HuH-7.5 (cell line): Measurements from ENCODE around the gene EVL.
"Not testable (repeated sequence)": the region's sequence is repeated elsewhere in the genome, so short reads cannot be mapped to it uniquely, and the experiment has no call there.

ENCODE experiments used
- DNase-seq: peaks from one replicate; pipeline ENCODE4 v3.0.0; 2011; ENCODE audit warnings: low spot score

EVL gene

GRCh38 chr14:100065111-100065871 is at the start of gene EVL:
Gene EVL, plus strand, starts transcription at chr14:100065422. Its CDS starts 79 bp downstream, at chr14:100065501.
- DNase-seq, result no peak

DNA sequence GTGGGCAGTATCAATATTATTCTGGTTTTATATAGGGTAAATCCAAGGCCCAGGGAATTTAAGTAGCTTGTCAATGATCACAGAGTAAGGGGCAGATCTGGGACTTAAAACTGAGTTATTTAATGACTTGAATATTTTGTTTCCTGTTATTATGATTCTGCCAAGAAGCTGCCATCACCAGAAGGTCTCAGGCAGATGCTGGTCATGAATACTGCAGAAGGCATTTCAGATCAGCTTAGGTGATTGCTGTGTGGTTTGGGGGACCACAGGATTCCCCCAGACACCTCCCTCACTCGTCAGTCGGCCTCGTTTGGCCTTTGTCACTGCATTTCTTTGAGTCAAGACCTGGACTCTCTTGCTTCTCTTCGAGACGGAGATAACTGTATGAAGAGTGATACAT is 47.7 kb upstream of the EVL start:
- DNase-seq, result no peak

- DNase-seq, result no peak
Observed at GRCh38 chr14:100018054-100018453, 47.2 kb upstream of the EVL start.

DNA sequence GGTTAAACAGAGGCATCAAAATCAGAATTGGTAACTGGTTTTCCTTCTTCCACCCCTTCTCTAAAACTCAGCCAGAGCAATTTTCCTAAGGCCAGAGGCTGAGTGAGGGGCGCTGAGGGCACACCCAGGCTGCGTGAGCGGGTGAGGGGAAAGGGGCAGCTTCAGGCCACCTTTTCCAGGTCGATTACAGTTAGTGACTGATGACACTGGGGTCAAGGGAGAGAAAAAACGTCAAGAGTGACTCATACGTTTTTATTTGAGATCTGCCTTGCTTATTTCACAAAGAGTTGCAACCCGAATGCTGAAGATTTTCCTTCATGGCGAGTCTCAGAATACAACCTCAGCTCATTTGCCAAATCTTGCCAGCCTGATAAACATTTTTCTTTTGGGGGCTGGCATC is 46.7 kb upstream of the EVL start:
- DNase-seq, result no peak

DNA sequence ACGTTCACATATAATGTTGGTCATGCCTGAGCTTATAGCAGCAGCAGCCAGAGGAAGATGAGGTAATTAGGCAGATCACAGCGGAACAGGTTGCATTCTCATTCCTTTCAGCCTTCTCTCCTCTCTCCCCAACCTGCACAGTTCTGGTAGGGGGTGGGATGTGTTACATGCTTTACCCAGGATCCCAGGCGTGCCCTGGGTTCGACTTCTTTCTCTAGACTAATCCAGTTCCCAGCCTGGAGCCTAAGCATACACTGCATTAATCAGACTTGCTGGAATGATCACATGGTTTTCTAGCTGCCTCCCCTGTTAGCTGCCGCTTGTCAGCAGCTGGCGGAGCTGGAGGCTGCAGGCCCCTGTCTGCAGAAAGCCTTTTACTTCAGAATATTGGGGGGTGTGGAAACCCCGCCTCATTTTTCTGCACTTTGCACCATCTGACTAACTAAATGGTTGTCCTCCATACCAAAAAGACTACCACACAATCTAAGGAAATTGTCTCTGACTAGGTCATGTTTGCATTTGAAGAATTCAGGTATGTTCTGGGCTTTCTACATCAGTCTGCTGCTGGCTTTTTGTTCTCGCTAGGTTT is 46.0 kb upstream of the EVL start:
- DNase-seq, result no peak

DNA sequence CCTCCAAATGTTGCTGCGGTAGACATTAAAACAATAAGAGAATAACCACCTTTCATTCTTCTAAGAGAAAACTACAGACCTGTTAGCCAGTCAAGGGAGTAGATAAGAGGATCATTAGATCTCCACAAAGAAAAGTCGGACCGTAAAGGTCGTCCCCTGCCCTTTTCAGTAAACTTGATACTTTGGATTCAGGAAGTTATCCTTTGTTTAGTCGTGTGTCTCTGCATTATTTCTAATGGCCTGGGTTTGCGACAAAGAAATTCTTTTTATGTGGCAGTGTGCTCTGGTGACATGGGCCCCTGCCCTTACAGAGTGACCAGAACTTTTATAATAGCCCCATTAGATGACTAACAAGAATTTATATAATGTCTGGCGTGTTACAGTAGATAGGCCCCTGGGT is 44.6 kb upstream of the EVL start:
- no peak for DNase-seq

GRCh38 chr14:100022772-100023451 is 42.3 kb upstream of the EVL start:
- no peak for DNase-seq

GRCh38 chr14:100025111-100025510 is 40.1 kb upstream of the EVL start:
- peak; percentile 20 for DNase-seq

DNA sequence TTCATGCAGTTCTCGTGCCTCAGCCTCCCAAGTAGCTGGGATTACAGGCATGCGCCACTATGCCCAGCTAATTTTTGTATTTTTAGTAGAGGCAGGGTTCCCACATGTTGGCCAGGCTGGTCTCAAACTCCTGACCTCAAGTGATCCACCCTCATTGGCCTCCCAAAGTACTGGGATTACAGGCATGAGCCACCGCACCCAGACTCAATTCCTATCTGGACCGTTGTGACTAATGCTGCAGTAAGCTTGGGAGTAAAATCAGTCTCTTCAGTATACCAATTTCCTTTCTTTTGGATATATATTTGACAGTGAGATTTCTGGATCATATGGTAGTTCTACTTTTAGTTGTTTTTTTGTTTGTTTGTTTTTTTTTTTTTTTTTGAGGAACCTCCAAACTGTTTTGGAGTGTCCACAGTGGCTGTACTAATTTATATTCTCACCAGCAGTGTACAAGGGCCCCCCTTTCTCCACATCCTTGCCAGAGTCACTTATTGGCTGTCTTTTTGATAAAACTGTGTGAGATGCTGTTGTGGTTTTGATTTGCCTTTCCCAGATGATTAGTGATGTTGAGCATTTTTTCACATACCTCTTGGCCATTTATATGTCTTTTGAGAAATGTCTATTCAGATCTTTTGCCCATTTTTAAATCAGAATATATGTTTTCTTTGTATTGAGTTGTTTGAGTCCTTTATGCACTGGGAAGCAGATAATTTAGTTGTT is 37.3 kb upstream of the EVL start:
- no peak for DNase-seq

GRCh38 chr14:100028990-100029677 is 36.1 kb upstream of the EVL start:
- DNase-seq, result no peak

DNA sequence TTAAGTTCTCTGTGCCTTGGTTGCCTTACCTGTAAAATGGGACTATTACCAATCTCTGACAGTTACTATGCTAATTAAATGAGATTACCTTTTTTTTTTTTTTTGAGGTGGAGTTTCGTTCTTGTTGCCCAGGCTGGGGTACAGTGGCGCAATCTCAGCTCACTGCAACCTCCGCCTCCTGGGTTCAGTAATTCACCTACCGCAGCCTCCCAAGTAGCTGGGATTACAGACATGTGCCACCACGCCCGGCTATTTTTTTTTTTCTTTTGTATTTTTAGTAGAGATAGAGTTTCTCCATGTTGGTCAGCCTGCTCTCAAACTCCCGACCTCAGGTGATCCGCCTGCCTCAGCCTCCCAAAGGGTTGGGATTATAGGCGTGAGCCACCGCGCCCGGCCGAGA is 35.2 kb upstream of the EVL start:
- not testable (repeated sequence) for DNase-seq

DNA sequence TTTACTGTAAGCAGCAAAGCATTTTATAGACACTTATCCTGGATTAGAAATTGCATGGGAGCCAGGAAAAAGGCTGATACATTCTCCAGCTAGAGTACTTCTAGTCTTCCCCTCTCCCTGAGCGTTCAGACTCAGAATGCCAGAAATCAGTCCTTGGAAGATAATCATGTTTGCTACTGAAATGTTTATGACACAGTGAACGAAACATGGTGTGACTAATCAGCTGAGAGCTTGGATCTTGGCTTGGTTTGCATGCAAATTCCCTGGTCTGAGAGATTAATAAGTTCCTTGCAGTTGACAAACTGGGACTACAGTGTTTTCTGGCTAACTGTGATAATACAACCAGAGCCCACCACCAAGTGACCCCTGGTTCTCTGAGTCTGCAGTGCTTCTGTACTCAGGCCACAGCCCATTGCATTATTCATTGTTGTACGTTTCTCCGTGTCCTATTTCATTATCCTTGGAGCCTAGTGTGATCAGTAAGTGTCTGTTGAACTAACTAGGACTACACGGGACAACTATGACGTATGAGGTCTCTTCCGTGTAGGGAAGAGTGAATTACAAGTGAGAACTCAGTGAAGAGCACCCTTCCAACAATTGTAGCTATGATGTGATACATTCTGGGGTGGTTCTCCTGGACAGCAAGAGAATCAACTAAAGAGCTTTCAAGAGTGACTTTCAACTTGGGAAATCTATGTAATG is 34.6 kb upstream of the EVL start:
- DNase-seq, result no peak

- DNase-seq, result no peak
Observed at GRCh38 chr14:100031506-100032281, 33.5 kb upstream of the EVL start.

GRCh38 chr14:100032738-100033137 is 32.5 kb upstream of the EVL start:
- no peak for DNase-seq

DNA sequence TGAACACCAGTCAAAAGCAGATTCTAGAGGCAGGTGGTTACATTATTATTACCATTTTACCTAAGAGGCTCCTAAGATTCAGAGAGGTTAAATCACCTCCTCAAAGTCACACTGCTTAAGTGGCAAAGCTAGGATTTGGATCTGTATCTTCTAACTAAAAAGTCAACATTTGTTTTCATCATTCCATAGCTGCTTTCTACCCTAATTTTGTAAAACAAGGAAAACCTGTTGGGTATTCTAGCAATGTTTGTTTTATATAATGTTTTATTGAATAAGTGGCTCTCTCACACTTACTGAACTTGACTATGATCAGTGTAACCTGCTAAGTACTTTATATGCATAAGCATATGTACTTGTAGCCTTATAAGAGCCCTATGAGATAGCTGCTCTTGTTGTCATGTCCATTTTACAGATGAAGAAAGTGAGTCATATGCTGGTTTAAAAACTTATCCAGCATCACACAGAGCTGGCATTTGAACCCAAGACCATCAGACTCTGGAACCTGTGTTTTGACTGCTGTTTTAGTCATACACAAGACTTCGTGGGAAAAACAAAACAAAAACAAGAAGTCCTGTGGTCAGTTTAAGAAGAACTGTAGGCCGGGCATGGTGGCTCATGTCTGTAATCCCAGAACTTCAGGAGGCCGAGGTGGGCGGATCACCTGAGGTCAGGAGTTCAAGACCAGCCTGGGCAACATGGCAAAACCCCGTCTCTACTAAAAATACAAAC is 31.7 kb upstream of the EVL start:
- DNase-seq, result no peak

- DNase-seq, result no peak
Observed at GRCh38 chr14:100034468-100034867, 30.8 kb upstream of the EVL start.

DNA sequence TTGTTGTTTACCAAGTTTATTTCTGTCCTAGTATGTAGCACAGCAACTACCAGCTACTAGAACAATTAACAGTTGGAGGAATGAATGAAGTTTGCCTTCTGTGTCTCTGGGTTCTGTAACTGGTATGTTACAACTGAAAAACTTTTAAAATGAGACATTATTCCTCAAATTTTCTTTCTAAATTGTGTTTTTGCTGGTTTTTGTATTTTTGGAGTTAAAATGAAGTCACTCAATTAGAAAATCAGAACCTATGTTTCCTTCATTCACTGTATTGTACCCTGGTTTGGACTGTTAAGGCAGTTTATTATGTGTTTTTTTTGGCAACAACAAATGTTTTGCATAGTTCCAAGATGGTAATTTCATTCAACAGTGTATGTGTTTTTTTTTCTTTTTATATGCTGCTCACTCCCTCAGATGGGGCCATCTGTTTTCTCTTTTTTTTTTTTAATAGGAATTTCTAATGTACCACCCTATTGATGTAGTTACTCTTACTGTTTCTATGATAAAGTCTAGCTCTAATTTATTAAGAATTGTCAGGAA is 30.2 kb upstream of the EVL start:
- no peak for DNase-seq

DNA sequence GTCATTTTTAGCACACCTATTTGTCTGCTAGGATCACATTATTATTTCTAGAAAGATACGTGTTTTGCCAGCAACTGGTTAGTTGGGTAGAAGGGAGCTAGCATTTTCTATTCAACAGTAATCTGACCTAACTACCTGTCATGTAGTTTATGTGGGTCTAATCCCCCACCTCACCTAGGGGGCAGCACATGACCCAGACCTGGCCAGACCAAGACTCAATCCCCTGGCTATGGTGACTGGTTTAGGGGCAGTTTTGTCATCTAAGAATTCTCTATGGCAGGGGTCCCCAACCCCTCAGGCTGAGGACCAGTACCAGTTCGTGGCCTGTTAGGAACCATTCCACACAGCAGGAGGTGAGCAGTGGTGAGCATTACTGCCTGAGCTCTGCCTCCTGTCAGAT is 29.5 kb upstream of the EVL start:
- no peak for DNase-seq

GRCh38 chr14:100037353-100037752 is 27.9 kb upstream of the EVL start:
- no peak for DNase-seq

GRCh38 chr14:100038065-100038464 is 27.2 kb upstream of the EVL start:
- no peak for DNase-seq
